Mesothelial cell of epicardium (in vitro differentiated cells): ENCODE measurements around the gene MAF. TPM values are rescaled to one million over a fixed set of nuclear protein-coding genes. Genes with fewer than 3 reads are reported as not detected.

Experiments used
- DNase-seq, 2 experiments: peaks; one replicate each; pipeline ENCODE4 v3.0.0; 2021; ENCODE audit warnings: low spot score in 2 of 2; ENCODE audit not compliant: unreplicated experiment in 2 of 2
- H3K27ac Mint-ChIP-seq: 2 replicates; pipeline ENCODE4 v1.8.0; 2021; ENCODE audit warnings: mixed read lengths
- H3K27me3 Mint-ChIP-seq: 2 replicates; pipeline ENCODE4 v1.8.0; 2021; ENCODE audit warnings: low read depth, mixed read lengths
- H3K36me3 Mint-ChIP-seq: 2 replicates; pipeline ENCODE4 v1.8.0; 2021; ENCODE audit warnings: mixed read lengths
- H3K4me1 Mint-ChIP-seq: 2 replicates; pipeline ENCODE4 v1.8.0; 2021; ENCODE audit warnings: mixed read lengths
- H3K4me3 Mint-ChIP-seq: 2 replicates; pipeline ENCODE4 v1.8.0; 2021; ENCODE audit warnings: mild to moderate bottlenecking, moderate library complexity, mixed read lengths
- H3K9me3 Mint-ChIP-seq: 2 replicates; pipeline ENCODE4 v1.8.0; 2021; ENCODE audit warnings: mixed read lengths
- CTCF ChIP-seq: fragments of 200-600 bp; sonication (generic); IDR thresholded peaks from one replicate; pipeline ENCODE4 v1.5.0; 2021; ENCODE audit warnings: antibody characterized with exemption; ENCODE audit not compliant: unreplicated experiment
- total RNA-seq: library from RNA; stranded (reverse); gene quantifications from 3 replicates; pipeline ENCODE4 v1.2.1, GENCODE V29; 2021

MAF gene
- total RNA-seq, 1 donor from 2014 or later: 12.9 TPM

- DNase-seq: no peak
- Mint-ChIP-seq H3K4me3 (no peak overlapping the region), H3K36me3 (no peaks in the 10 kb centered on the region), H3K9me3 (peaks cover 7% of the 10 kb centered on the region), H3K4me1 (no peaks in the 10 kb centered on the region), H3K27ac (no peak overlapping the region), H3K27me3 (peaks cover 83% of the 10 kb centered on the region)
- TF ChIP-seq CTCF: no peak
Observed at GRCh38 chr16:79554912-79555311, 45.6 kb downstream of the MAF start.

GRCh38 chr16:79550373-79550772 is 50.2 kb downstream of the MAF start:
- no peaks in the 10 kb centered on the region for H3K9me3 Mint-ChIP-seq
- H3K27ac Mint-ChIP-seq: no peak overlapping the region
- no peak for DNase-seq
- H3K4me1 Mint-ChIP-seq: no peaks in the 10 kb centered on the region
- H3K27me3 Mint-ChIP-seq: peaks cover 79% of the 10 kb centered on the region
- no peak overlapping the region for H3K4me3 Mint-ChIP-seq
- H3K36me3 Mint-ChIP-seq: no peaks in the 10 kb centered on the region
- TF ChIP-seq CTCF: no peak

GRCh38 chr16:79547085-79547484 is 53.5 kb downstream of the MAF start:
- TF ChIP-seq CTCF: no peak
- DNase-seq: no peak
- Mint-ChIP-seq H3K36me3 (no peaks in the 10 kb centered on the region), H3K4me3 (no peak overlapping the region), H3K4me1 (no peaks in the 10 kb centered on the region), H3K27ac (no peak overlapping the region), H3K27me3 (peaks cover 60% of the 10 kb centered on the region), H3K9me3 (no peaks in the 10 kb centered on the region)
